Pancreas (tissue), 10 donors: ENCODE results near the gene ANP32B. TPM values are rescaled to one million over a fixed set of nuclear protein-coding genes. Genes with fewer than 3 reads are reported as not detected.
"Not testable (repeated sequence)": the region's sequence is repeated elsewhere in the genome, so short reads cannot be mapped to it uniquely, and the experiment has no call there.

ENCODE experiments used
- ATAC-seq, 4 donors: fragments of 200-7000 bp; cut with Tn5 transposase; one replicate each; pipeline versions ENCODE4 v1.8.0 to v1.9.1; 2020; ENCODE audit warnings: mild to moderate bottlenecking in 4 of 4, moderate library complexity in 4 of 4
- DNase-seq, 6 donors: peaks; one replicate each; pipeline ENCODE4 v3.0.0-alpha.2; 2020
- FAIRE-seq: peaks from 2 replicates; lab custom pipeline; 2012; peaks lifted over from hg19 to GRCh38; lab: Jason Lieb, UNC
- H3K27ac ChIP-seq, 4 donors: fragments of 200-600 bp; sonication (generic); 1 replicate in 3 of 4; 2 replicates in 1 of 4; pipeline versions ENCODE4 v1.5.0 to v1.8.0; 2020
- H3K27me3 ChIP-seq, 4 donors: fragments of 200-600 bp; one replicate each; pipeline ENCODE4 v1.8.0; 2021
- H3K36me3 ChIP-seq, 3 donors: fragments of 200-600 bp; sonication (generic) in 1 of 3; one replicate each; pipeline versions ENCODE4 v1.5.0 to v1.8.0; 2020 to 2021
- H3K4me1 ChIP-seq, 3 donors: fragments of 200-600 bp; one replicate each; pipeline ENCODE4 v1.8.0; 2021
- H3K4me3 ChIP-seq, 4 donors: fragments of 200-600 bp; sonication (generic) in 2 of 4; one replicate each; pipeline versions ENCODE4 v1.5.0 to v1.8.0; 2020 to 2021
- H3K9me3 ChIP-seq, 4 donors: fragments of 200-600 bp; one replicate each; pipeline ENCODE4 v1.8.0; 2021
- CTCF ChIP-seq, 4 donors: fragments of 200-600 bp; sonication (generic) in 3 of 4; IDR thresholded peaks; one replicate each; pipeline versions ENCODE4 v1.5.0 to v1.8.0; 2021; ENCODE audit warnings: antibody characterized with exemption in 4 of 4
- WGBS, 2 donors: extraction: QIAGEN DNeasy Blood & Tissue Kit; methylation state at CpG; one replicate each; pipeline ENCODE4 v1.1.7; 2013; 5-methylcytosine and 5-hydroxymethylcytosine counted together
- intact Hi-C, 3 donors: fragments of 100-400 bp; cut with DNase I; formaldehyde crosslinking; loops; one replicate each; pipeline versions ENCODE4 v1.11.1 to v1.14.2; 2022
- polyA plus RNA-seq, 2 donors: library from polyadenylated mRNA; stranded (reverse); fragments of 200-250 nt; gene quantifications; one replicate each; pipeline ENCODE4 v1.2.3, GENCODE V29; 2013
- total RNA-seq, 6 donors: library from RNA; stranded (reverse); fragmentation: NEBNext Ultra II Directional in 4 of 6; extraction: Animal tissue kit (Norgen Biotek cat#: 25700) in 4 of 6; gene quantifications; one replicate each; pipeline versions ENCODE4 v1.2.1 to v1.2.4, GENCODE V29; 2021 to 2023
- donor health status: healthy with polysubstance abuse.
- donor health status: DM: no; HTN: no; CAD: no; lungs with moderate emphysema.
- donor health status: DM: no; HTN: no; CAD: no.
- donor health status: control.
- donor health status: control.
- donor health status: Bipolar disorder and iron deficiency.
- donor health status: DM: yes; HTN: yes; CAD: no.
- donor health status: DM: no; HTN: no; CAD: no.
- donor health status: DM: no; HTN: no; CAD: no.
- donor health status: DM: yes; HTN: yes; CAD: no.

The ANP32B gene
- total and polyA plus RNA-seq, 8 donors = 48.8 to 89.3 (median 71.1) TPM

DNA sequence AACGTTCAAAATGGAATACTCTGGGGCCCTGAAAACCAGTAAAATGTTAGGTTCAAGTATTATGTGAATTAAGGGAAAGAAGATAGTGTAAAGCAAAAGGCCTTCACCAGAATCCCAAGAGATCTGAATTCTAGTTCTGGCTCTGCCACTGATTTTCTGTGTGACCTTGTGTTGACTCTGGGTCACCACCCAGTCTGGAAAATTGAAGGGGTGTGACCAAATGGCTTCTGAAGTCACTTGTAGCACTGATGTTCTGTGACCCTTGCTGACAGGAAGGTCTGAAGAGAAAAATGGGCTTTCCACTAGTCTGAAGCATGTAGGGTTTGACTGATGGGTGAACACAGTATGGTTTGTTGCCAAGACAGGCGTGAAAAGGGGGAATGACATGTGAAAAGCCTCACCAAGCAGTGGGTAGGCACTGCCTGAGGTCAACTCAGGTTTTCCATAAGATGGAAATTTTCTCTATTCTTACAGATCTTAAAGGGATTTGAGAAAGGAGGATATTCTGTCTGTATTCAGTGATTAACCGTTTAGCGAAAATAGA lies 33.1 kb downstream of the ANP32B start:
- 92 to 93% methylated on average over 4 of the region's 4 CpGs for WGBS, 2 donors
- DNase-seq = no peak
- H3K36me3 ChIP-seq = peaks cover 4 to 55% (median 19%) of the 10 kb centered on the region in 3 donors

DNA sequence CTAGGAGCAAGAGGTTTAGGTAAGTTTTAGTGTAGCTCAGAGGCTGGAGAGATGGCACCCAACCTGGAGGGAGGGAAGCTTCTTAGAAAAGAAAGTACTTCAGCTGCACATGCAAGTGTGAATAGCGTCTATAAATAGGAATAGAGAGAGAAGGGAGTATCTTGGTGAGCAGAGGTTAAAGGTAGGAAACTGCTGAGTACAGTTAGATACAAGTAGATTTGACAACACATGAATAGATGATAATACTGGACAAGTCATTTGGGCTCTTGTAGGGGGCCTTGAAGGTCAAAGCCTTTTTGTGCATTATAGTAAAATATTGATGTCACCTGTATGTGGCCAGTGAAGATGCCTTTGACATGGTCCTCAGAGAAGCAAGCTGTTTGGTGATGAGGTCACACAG lies 34.2 kb downstream of the ANP32B start:
- FAIRE-seq (no peak), DNase-seq (no peak), ATAC-seq (no peak)
- TF ChIP-seq CTCF (IDR thresholded peaks at IDR 0.05) = no peak
- H3K27me3 ChIP-seq = no peaks in the 10 kb centered on the region
- intact Hi-C loops = no loop called here
- H3K36me3 ChIP-seq = peaks cover 4 to 44% (median 19%) of the 10 kb centered on the region in 3 donors
- no peaks in the 10 kb centered on the region for H3K9me3 ChIP-seq
- H3K4me1 ChIP-seq = no peaks in the 10 kb centered on the region
- H3K4me3 ChIP-seq = no peak overlapping the region
- WGBS, 2 donors = 85 to 89% methylated on average over 1 of the region's 1 CpG
- H3K27ac ChIP-seq = no peak overlapping the region

More for the DNA sequence above, 33.1 kb downstream of the ANP32B start:
- no peak for TF ChIP-seq CTCF (IDR thresholded peaks at IDR 0.05)
- Histone ChIP-seq H3K9me3 (no peaks in the 10 kb centered on the region), H3K27me3 (no peaks in the 10 kb centered on the region), H3K4me3 (no peak overlapping the region), H3K27ac (no peak overlapping the region), H3K4me1 (no peaks in the 10 kb centered on the region)
- no peak for ATAC-seq
- no peak for FAIRE-seq
- intact Hi-C loops = no loop called here

GRCh38 chr9:98018347-98018746 lies 35.2 kb downstream of the ANP32B start:
- DNase-seq = no peak
- H3K36me3 ChIP-seq = peaks cover 4 to 33% (median 19%) of the 10 kb centered on the region in 3 donors
- no peaks in the 10 kb centered on the region for H3K27me3 ChIP-seq
- H3K9me3 ChIP-seq = no peaks in the 10 kb centered on the region
- no peak overlapping the region for H3K4me3 ChIP-seq
- no peaks in the 10 kb centered on the region for H3K4me1 ChIP-seq
- no peak for TF ChIP-seq CTCF (IDR thresholded peaks at IDR 0.05)
- FAIRE-seq = no peak
- intact Hi-C loops = no loop called here
- H3K27ac ChIP-seq = no peak overlapping the region
- ATAC-seq = no peak
- 84 to 86% methylated on average over 5 of the region's 5 CpGs for WGBS, 2 donors

DNA sequence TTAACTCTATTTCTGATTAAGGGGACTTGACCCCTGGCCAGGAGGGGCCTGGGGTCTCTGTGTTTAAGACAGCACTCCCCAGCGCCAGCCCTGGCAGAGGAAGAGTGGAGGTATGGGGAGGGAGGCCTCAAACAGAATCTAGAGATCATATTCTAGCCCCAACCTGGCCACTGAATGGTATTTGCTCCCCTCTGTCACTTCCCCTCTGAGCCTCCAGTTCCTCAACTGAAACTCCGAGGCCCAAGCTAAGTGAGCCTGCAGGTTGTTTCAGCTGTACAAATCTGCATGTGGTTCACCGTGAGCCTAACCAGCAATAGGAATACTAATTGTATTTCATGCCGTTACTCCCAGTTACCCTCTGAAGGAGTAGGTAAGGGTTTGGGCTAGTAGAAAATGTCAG lies 36.0 kb downstream of the ANP32B start:
- Histone ChIP-seq H3K27ac (no peak overlapping the region), H3K27me3 (no peaks in the 10 kb centered on the region), H3K9me3 (no peaks in the 10 kb centered on the region), H3K4me3 (no peak overlapping the region), H3K36me3 (peaks cover 4 to 28% (median 13%) of the 10 kb centered on the region in 3 donors), H3K4me1 (no peaks in the 10 kb centered on the region)
- DNase-seq = no peak
- FAIRE-seq = no peak
- WGBS, 2 donors = 87 to 95% methylated on average over 4 of the region's 4 CpGs
- no peak for ATAC-seq
- no peak for TF ChIP-seq CTCF (IDR thresholded peaks at IDR 0.05)
- intact Hi-C loops = no loop called here

DNA sequence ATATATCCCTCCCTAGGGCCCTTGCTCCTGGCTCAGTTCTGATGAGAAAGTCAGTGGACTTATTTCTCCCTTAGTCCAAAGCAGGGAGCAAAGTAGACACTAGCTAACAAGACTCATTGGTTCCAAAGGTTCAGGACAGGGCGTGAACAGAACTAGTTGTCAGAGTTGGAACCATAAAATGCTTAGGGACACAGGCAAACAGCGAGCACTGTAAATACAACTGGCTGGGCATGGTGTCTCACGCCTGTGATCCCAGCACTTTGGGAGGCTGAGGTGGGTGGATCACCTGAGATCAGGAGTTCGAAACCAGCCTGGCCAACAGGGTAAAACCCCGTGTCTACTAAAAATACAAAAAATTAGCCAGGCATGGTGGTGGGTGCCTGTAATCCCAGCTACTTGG lies 36.7 kb downstream of the ANP32B start:
- DNase-seq, H3K27me3 ChIP-seq, FAIRE-seq, H3K27ac ChIP-seq, H3K4me3 ChIP-seq, intact Hi-C loops, H3K4me1 ChIP-seq, H3K9me3 ChIP-seq, ATAC-seq: not testable (repeated sequence)
- WGBS, 2 donors = 90 to 96% methylated on average over 5 of the region's 5 CpGs
- peaks cover 4 to 23% (median 5%) of the 10 kb centered on the region in 3 donors for H3K36me3 ChIP-seq
